Sigmoid colon (tissue), 4 donors: Measurements from ENCODE around the gene BTF3.

Experiments
- EP300 ChIP-seq, 4 donors: sonication (generic); formaldehyde crosslinking; IDR thresholded peaks; one replicate each; pipeline ENCODE4 v1.6.1; 2017; ENCODE audit warnings: antibody characterized with exemption in 4 of 4
- POLR2A ChIP-seq, 2 donors: fragments of 450-650 bp; IDR thresholded peaks; one replicate each; pipeline ENCODE4 v1.6.1; 2016; ENCODE audit warnings: antibody characterized with exemption in 2 of 2, mild to moderate bottlenecking in 2 of 2, moderate library complexity in 2 of 2
- POLR2AphosphoS5 ChIP-seq, 4 donors: sonication (generic); formaldehyde crosslinking; IDR thresholded peaks; one replicate each; pipeline ENCODE4 v1.6.1; 2017; ENCODE audit warnings: antibody characterized with exemption in 4 of 4
- TF ChIP-seq, protein P1 (sequence below), 4 experiments: fragments of 450-650 bp in 3 of 4; fragments of 200-600 bp in 1 of 4; IDR thresholded peaks; one replicate each; pipeline ENCODE4 v1.5.1; 2016 to 2019; ENCODE audit warnings: antibody characterized with exemption in 4 of 4, mild to moderate bottlenecking in 3 of 4, moderate library complexity in 2 of 4

- TF ChIP-seq POLR2AphosphoS5 (IDR thresholded peaks at IDR 0.05) (no peak), POLR2A (IDR thresholded peaks at IDR 0.05) (no peak), EP300 (IDR thresholded peaks at IDR 0.05) (no peak)
- TF ChIP-seq, protein P1, sequence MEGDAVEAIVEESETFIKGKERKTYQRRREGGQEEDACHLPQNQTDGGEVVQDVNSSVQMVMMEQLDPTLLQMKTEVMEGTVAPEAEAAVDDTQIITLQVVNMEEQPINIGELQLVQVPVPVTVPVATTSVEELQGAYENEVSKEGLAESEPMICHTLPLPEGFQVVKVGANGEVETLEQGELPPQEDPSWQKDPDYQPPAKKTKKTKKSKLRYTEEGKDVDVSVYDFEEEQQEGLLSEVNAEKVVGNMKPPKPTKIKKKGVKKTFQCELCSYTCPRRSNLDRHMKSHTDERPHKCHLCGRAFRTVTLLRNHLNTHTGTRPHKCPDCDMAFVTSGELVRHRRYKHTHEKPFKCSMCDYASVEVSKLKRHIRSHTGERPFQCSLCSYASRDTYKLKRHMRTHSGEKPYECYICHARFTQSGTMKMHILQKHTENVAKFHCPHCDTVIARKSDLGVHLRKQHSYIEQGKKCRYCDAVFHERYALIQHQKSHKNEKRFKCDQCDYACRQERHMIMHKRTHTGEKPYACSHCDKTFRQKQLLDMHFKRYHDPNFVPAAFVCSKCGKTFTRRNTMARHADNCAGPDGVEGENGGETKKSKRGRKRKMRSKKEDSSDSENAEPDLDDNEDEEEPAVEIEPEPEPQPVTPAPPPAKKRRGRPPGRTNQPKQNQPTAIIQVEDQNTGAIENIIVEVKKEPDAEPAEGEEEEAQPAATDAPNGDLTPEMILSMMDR (IDR thresholded peaks at IDR 0.05) = no peak
Measured at GRCh38 chr5:73501406-73501805, 3.2 kb downstream of the BTF3 start.
